HEK293 (cell line): ENCODE measurements around the gene HPS4.

Experiments
- CTCF ChIA-PET: fragments of 350-600 bp; formaldehyde crosslinking; extraction: SDS; loops from one replicate; lab custom pipeline; 2021; ENCODE audit warnings: antibody characterized with exemption; lab: Yijun Ruan, JAX
- POLR2A ChIA-PET: fragments of 300-600 bp; formaldehyde crosslinking; extraction: SDS; loops from one replicate; lab custom pipeline; 2020; ENCODE audit warnings: antibody characterized with exemption, inconsistent platforms; lab: Yijun Ruan, JAX
- H3K27ac ChIP-seq: fragments of 200-500 bp; sonication (Bioruptor generic); 2 replicates; pipeline ENCODE4 v1.5.1; 2014; ENCODE audit warnings: low read depth, low read length, control low read depth, inconsistent platforms; ENCODE audit errors: extremely low read depth
- H3K36me3 ChIP-seq, 2 experiments: fragments of 200-500 bp in 1 of 2; sonication (Bioruptor generic) in 1 of 2; 1 replicate in 1 of 2; 2 replicates in 1 of 2; pipeline ENCODE4 v1.5.1; 2014 to 2017; ENCODE audit warnings: inconsistent platforms in 2 of 2, low read length in 2 of 2; ENCODE audit not compliant: control insufficient read depth in 2 of 2, insufficient read depth in 1 of 2
- H3K4me1 ChIP-seq: fragments of 200-500 bp; sonication (Bioruptor generic); 2 replicates; pipeline ENCODE4 v1.5.1; 2014; ENCODE audit warnings: mild to moderate bottlenecking, low read length, inconsistent platforms; ENCODE audit not compliant: control insufficient read depth, insufficient read depth
- H3K4me3 ChIP-seq: 2 replicates; pipeline ENCODE4 v1.5.1; 2011; ENCODE audit warnings: low read depth, mild to moderate bottlenecking, control low read depth, low read length, moderate library complexity
- H3K9me3 ChIP-seq: fragments of 200-500 bp; sonication (Bioruptor generic); 2 replicates; pipeline ENCODE4 v1.5.1; 2014; ENCODE audit warnings: low read depth, low read length, inconsistent platforms; ENCODE audit not compliant: control insufficient read depth, insufficient read depth
- GFI1B ChIP-seq: fragments of 450-650 bp; formaldehyde crosslinking; IDR thresholded peaks from 2 replicates; pipeline ENCODE4 v1.5.1; 2016; ENCODE audit warnings: missing biosample characterization, missing genetic modification characterization
- KLF1 ChIP-seq: fragments of 450-650 bp; formaldehyde crosslinking; IDR thresholded peaks from 2 replicates; pipeline ENCODE4 v1.5.1; 2016; ENCODE audit warnings: missing biosample characterization, missing genetic modification characterization
- ZBTB26 ChIP-seq: fragments of 450-650 bp; formaldehyde crosslinking; optimal IDR thresholded peaks from 2 replicates; pipeline ENCODE3; 2016; ENCODE audit warnings: missing biosample characterization, mild to moderate bottlenecking, missing genetic modification characterization
- ZFHX2 ChIP-seq: fragments of 450-650 bp; formaldehyde crosslinking; conservative IDR thresholded peaks from 2 replicates; pipeline ENCODE4 v1.5.1; 2016; ENCODE audit warnings: missing biosample characterization, missing genetic modification characterization
- ZFP41 ChIP-seq: fragments of 450-650 bp; formaldehyde crosslinking; IDR thresholded peaks from 2 replicates; pipeline ENCODE4 v1.5.1; 2016; ENCODE audit warnings: missing biosample characterization, missing genetic modification characterization, borderline replicate concordance
- ZNF211 ChIP-seq: fragments of 450-650 bp; formaldehyde crosslinking; IDR thresholded peaks from 2 replicates; pipeline ENCODE4 v1.5.1; 2016; ENCODE audit warnings: low read depth, missing biosample characterization, missing genetic modification characterization
- ZNF366 ChIP-seq: fragments of 450-650 bp; formaldehyde crosslinking; conservative IDR thresholded peaks from 2 replicates; pipeline ENCODE4 v1.5.1; 2016; ENCODE audit warnings: missing biosample characterization, missing genetic modification characterization
- ZNF529 ChIP-seq: fragments of 450-650 bp; formaldehyde crosslinking; IDR thresholded peaks from 2 replicates; pipeline ENCODE4 v1.5.1; 2017; ENCODE audit warnings: missing genetic modification characterization, missing biosample characterization; ENCODE audit not compliant: insufficient replicate concordance
- ZNF548 ChIP-seq: fragments of 450-650 bp; formaldehyde crosslinking; IDR thresholded peaks from 2 replicates; pipeline ENCODE4 v1.5.1; 2016; ENCODE audit warnings: missing biosample characterization, missing genetic modification characterization
- ZNF561 ChIP-seq: fragments of 450-650 bp; IDR thresholded peaks from 2 replicates; pipeline ENCODE4 v1.5.1; 2018; ENCODE audit warnings: missing biosample characterization, missing genetic modification characterization, borderline replicate concordance
- ZNF76 ChIP-seq: fragments of 450-650 bp; formaldehyde crosslinking; IDR thresholded peaks from 2 replicates; pipeline ENCODE4; 2016; ENCODE audit warnings: low read depth, missing biosample characterization, missing genetic modification characterization, borderline replicate concordance
- ZNF830 ChIP-seq: fragments of 450-650 bp; IDR thresholded peaks from 2 replicates; pipeline ENCODE4 v1.5.0; 2018; ENCODE audit warnings: missing biosample characterization, missing genetic modification characterization, low read depth, mild to moderate bottlenecking, moderate library complexity
- TF ChIP-seq, protein P1 (sequence below): fragments of 450-650 bp; formaldehyde crosslinking; IDR thresholded peaks from 2 replicates; pipeline ENCODE4 v1.5.1; 2017; ENCODE audit warnings: missing biosample characterization, missing genetic modification characterization
- TF ChIP-seq, protein P2 (sequence below): fragments of 450-650 bp; IDR thresholded peaks from 2 replicates; pipeline ENCODE4 v1.5.1; 2018; ENCODE audit warnings: missing biosample characterization, missing genetic modification characterization

Gene HPS4

GRCh38 chr22:26428515-26429457, 54.8 kb downstream of the HPS4 start, which contains the start of gene ASPHD2 (continued):
- peak; percentile 87 for TF ChIP-seq ZNF366 (tag by site-specific recombination)
- TF ChIP-seq KLF1 (tag by site-specific recombination): peak; percentile 29; the same call in 1 of the 2 replicates
- no peak for TF ChIP-seq ZNF529
- peak; percentile 79; the same call in 1 of the 2 replicates for TF ChIP-seq ZNF561 (tag by site-specific recombination)

DNA sequence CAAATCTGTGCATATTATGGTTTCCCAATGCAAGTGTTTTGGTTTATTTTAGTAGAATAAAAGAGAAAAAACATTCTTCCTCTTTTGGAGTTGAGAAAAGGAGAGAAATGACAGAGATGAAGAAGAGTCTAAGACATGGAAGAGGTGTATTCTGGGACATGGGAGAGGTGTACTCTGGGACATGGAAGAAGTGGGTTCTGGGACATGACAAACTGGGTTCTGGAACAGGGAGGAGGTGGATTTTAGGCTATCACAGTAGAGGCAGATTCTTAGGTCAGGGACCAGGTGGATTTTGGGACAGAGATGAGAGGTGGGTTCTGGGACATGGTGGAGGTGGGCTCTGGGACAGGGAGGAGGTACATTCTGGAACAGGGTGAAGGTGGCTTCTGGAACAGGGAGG, 56.7 kb downstream of the HPS4 start:
- H3K36me3 ChIP-seq: no peaks in the 10 kb centered on the region
- no peaks in the 10 kb centered on the region for H3K9me3 ChIP-seq
- H3K27ac ChIP-seq: no peak overlapping the region
- ChIA-PET CTCF (no interaction called here), POLR2A (no interaction called here)
- H3K4me3 ChIP-seq: no peak overlapping the region
- TF ChIP-seq ZFP41 (tag by site-specific recombination): no peak
- TF ChIP-seq, protein P1, sequence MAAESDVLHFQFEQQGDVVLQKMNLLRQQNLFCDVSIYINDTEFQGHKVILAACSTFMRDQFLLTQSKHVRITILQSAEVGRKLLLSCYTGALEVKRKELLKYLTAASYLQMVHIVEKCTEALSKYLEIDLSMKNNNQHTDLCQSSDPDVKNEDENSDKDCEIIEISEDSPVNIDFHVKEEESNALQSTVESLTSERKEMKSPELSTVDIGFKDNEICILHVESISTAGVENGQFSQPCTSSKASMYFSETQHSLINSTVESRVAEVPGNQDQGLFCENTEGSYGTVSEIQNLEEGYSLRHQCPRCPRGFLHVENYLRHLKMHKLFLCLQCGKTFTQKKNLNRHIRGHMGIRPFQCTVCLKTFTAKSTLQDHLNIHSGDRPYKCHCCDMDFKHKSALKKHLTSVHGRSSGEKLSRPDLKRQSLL (tag by site-specific recombination): no peak
- TF ChIP-seq ZNF76 (tag by site-specific recombination): peak; percentile 89
- TF ChIP-seq, protein P2, sequence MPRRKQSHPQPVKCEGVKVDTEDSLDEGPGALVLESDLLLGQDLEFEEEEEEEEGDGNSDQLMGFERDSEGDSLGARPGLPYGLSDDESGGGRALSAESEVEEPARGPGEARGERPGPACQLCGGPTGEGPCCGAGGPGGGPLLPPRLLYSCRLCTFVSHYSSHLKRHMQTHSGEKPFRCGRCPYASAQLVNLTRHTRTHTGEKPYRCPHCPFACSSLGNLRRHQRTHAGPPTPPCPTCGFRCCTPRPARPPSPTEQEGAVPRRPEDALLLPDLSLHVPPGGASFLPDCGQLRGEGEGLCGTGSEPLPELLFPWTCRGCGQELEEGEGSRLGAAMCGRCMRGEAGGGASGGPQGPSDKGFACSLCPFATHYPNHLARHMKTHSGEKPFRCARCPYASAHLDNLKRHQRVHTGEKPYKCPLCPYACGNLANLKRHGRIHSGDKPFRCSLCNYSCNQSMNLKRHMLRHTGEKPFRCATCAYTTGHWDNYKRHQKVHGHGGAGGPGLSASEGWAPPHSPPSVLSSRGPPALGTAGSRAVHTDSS (tag by site-specific recombination): no peak
- TF ChIP-seq ZNF211 (tag by site-specific recombination): no peak
- no peak for TF ChIP-seq ZBTB26 (tag by site-specific recombination)
- H3K4me1 ChIP-seq: no peaks in the 10 kb centered on the region; the same call in 1 of the 2 replicates

GRCh38 chr22:26418620-26419019, 65.0 kb downstream of the HPS4 start:
- Histone ChIP-seq H3K27ac (no peak overlapping the region), H3K36me3 (no peaks in the 10 kb centered on the region), H3K4me3 (no peak overlapping the region), H3K9me3 (no peaks in the 10 kb centered on the region), H3K4me1 (no peaks in the 10 kb centered on the region)
- ChIA-PET POLR2A (no interaction called here), CTCF (interaction anchor here (2.5 kb wide), 1 partner anchor 42 kb away, joined by 13 read pairs; no protein-coding TSS in a partner anchor)
- no peak for TF ChIP-seq ZNF548 (tag by site-specific recombination)
- TF ChIP-seq ZNF830 (tag by site-specific recombination): no peak
- peak; percentile 60 for TF ChIP-seq ZFHX2 (tag by site-specific recombination)

DNA sequence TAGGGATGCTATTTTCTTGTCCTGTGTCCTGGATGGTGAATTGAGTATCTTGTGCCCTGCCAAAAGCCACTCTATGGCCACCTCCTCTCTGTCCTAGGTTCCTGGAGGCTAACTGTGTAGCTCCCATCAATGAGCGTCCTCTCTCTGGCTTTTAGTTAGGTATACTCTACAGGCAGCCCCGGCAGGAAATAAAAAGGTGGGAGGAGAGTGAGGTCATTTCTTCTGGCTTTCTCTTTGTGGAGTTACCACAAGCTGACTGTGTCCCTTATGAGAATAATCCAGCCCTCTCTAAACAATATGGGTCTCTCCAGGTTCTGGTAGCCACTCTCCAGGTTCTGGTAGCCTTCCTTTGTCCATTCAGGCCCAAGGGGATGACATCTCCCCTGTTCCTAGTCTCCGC, 66.2 kb downstream of the HPS4 start:
- ChIA-PET CTCF (interaction anchor here (1.1 to 3.0 kb wide), 3 partner anchors 13 to 50 kb away, joined by 3 to 18 read pairs (median 8); no protein-coding TSS in a partner anchor), POLR2A (interaction anchor here (1.2 to 1.9 kb wide), 2 partner anchors 11 to 66 kb away, joined by 4 to 10 read pairs; partner anchors contain the start of genes HPS4 and SRRD)
- H3K4me3 ChIP-seq: no peak overlapping the region
- no peak for TF ChIP-seq GFI1B (tag by site-specific recombination)
- no peaks in the 10 kb centered on the region for H3K4me1 ChIP-seq
- H3K36me3 ChIP-seq: no peaks in the 10 kb centered on the region
- no peaks in the 10 kb centered on the region for H3K9me3 ChIP-seq
- no peak overlapping the region for H3K27ac ChIP-seq
